PC-3 (cell line): ENCODE data around the gene USP25. TPM values are rescaled to one million over a fixed set of nuclear protein-coding genes. Genes with fewer than 3 reads are reported as not detected.
A peak's percentile ranks its signal among the peaks of the same experiment; 100 is the strongest.

ENCODE experiments used
- ATAC-seq: fragments of 200-7000 bp; cut with Tn5 transposase; 2 replicates; pipeline ENCODE4 v1.9.1; 2020; ENCODE audit warnings: mild to moderate bottlenecking, moderate library complexity
- BruUV-seq: library from RNA; stranded (reverse); fragments of 400-500 nt; replicated peaks from 2 replicates; lab custom pipeline; 2021; lab: Mats Ljungman, UMichigan
- CTCF ChIA-PET: fragments of 300-600 bp; sonication (Branson Sonifier 250); formaldehyde crosslinking; loops from one replicate; lab custom pipeline; 2022; ENCODE audit warnings: antibody characterized with exemption; lab: Charles Lee
- POLR2A ChIA-PET: fragments of 300-600 bp; sonication (Branson Sonifier 250); formaldehyde crosslinking; loops from one replicate; lab custom pipeline; 2022; ENCODE audit warnings: antibody characterized with exemption; ENCODE audit not compliant: unreplicated experiment; lab: Charles Lee
- DNase-seq: peaks from one replicate; pipeline ENCODE4 v3.0.0-alpha.2; 2015
- H2AFZ ChIP-seq: fragments of 300-600 bp; sonication (generic); 2 replicates; pipeline ENCODE4 v1.6.0; 2016; ENCODE audit warnings: antibody characterized with exemption, low read length
- H3F3A ChIP-seq: fragments of 300-600 bp; sonication (generic); one replicate; pipeline ENCODE4 v1.6.0; 2017; ENCODE audit warnings: antibody characterized with exemption, low read length, control low read depth, mild to moderate bottlenecking; ENCODE audit not compliant: unreplicated experiment
- H3K27ac ChIP-seq: fragments of 300-600 bp; sonication (generic); 2 replicates; pipeline ENCODE4 v1.5.1; 2016; ENCODE audit warnings: mild to moderate bottlenecking, low read length
- H3K27me3 ChIP-seq: fragments of 300-600 bp; sonication (generic); 2 replicates; pipeline ENCODE4 v1.6.1; 2016; ENCODE audit warnings: low read length, mixed read lengths
- H3K36me3 ChIP-seq: fragments of 300-600 bp; sonication (generic); 2 replicates; pipeline ENCODE4 v1.6.1; 2016; ENCODE audit warnings: low read depth, mixed run types, low read length, mixed read lengths
- H3K4me1 ChIP-seq: fragments of 300-600 bp; sonication (generic); 2 replicates; pipeline ENCODE4 v1.5.1; 2016; ENCODE audit warnings: low read length; ENCODE audit not compliant: insufficient read depth
- H3K4me2 ChIP-seq: fragments of 300-600 bp; sonication (generic); 2 replicates; pipeline ENCODE4 v1.6.0; 2016; ENCODE audit warnings: low read length
- H3K4me3 ChIP-seq: fragments of 300-600 bp; sonication (generic); 2 replicates; pipeline ENCODE4 v1.5.1; 2016; ENCODE audit warnings: mild to moderate bottlenecking, low read length, mixed read lengths
- H3K79me2 ChIP-seq: fragments of 300-600 bp; sonication (generic); 2 replicates; pipeline ENCODE4 v1.6.1; 2017; ENCODE audit warnings: low read length, mixed read lengths
- H3K9ac ChIP-seq: fragments of 300-600 bp; sonication (generic); 2 replicates; pipeline ENCODE4 v1.6.0; 2016; ENCODE audit warnings: mild to moderate bottlenecking, low read length
- H3K9me2 ChIP-seq: fragments of 300-600 bp; sonication (generic); replicated peaks from 2 replicates; pipeline ENCODE4 v1.6.1; 2016; ENCODE audit warnings: mixed run types, low read length, mixed read lengths
- H3K9me3 ChIP-seq: fragments of 300-600 bp; sonication (generic); 2 replicates; pipeline ENCODE4 v1.6.1; 2016; ENCODE audit warnings: low read length, mixed read lengths
- H4K20me1 ChIP-seq: fragments of 300-600 bp; sonication (generic); 2 replicates; pipeline ENCODE4 v1.6.1; 2016; ENCODE audit warnings: low read length, mixed read lengths
- CTCF ChIP-seq: fragments of 300-600 bp; sonication (generic); conservative IDR thresholded peaks from 2 replicates; pipeline ENCODE4 v1.5.1; 2017; ENCODE audit warnings: antibody characterized with exemption, low read depth, mild to moderate bottlenecking, low read length
- EZH2 ChIP-seq: fragments of 300-600 bp; sonication (generic); IDR thresholded peaks from one replicate; pipeline ENCODE4 v1.6.1; 2017; ENCODE audit warnings: antibody characterized with exemption, mild to moderate bottlenecking, low read length; ENCODE audit not compliant: unreplicated experiment
- EZH2phosphoT487 ChIP-seq: fragments of 300-600 bp; sonication (generic); IDR thresholded peaks from 2 replicates; pipeline ENCODE4 v1.6.1; 2018; ENCODE audit warnings: mild to moderate bottlenecking, antibody characterized with exemption, low read length, borderline replicate concordance
- intact Hi-C: fragments of 100-400 bp; cut with micrococcal nuclease; formaldehyde crosslinking; loops from 2 replicates; pipeline ENCODE4 v1.9.0; 2023
- total RNA-seq: library from RNA; depleted of rRNA; stranded (reverse); fragments of >200 nt; gene quantifications from 2 replicates; pipeline ENCODE4 v1.2.3, GENCODE V29; 2014

USP25 gene
- total RNA-seq, 1 experiment from 2014 or later = 54.4 TPM

GRCh38 chr21:15764878-15765277 lies 35.1 kb downstream of the USP25 start:
- H4K20me1 ChIP-seq = peaks cover 15% of the 10 kb centered on the region
- ChIA-PET POLR2A (no interaction called here), CTCF (no interaction called here)
- no peak overlapping the region for H3K27ac ChIP-seq
- H2AFZ ChIP-seq = no peak overlapping the region
- H3K9me2 ChIP-seq = no peaks in the 10 kb centered on the region
- no peaks in the 10 kb centered on the region for H3F3A ChIP-seq
- peaks cover 88% of the 10 kb centered on the region for H3K79me2 ChIP-seq
- DNase-seq = no peak
- H3K27me3 ChIP-seq = no peaks in the 10 kb centered on the region
- no peak overlapping the region for H3K4me3 ChIP-seq
- peaks cover 3% of the 10 kb centered on the region; the same call in 1 of the 2 replicates for H3K36me3 ChIP-seq
- H3K4me1 ChIP-seq = peaks cover 11% of the 10 kb centered on the region
- no peak for TF ChIP-seq EZH2
- no peak for TF ChIP-seq CTCF
- TF ChIP-seq EZH2phosphoT487 = no peak
- no TSS peak for BruUV-seq
- intact Hi-C loops = no loop called here
- no peak overlapping the region for H3K4me2 ChIP-seq
- ATAC-seq = no peak
- no peaks in the 10 kb centered on the region for H3K9me3 ChIP-seq
- H3K9ac ChIP-seq = no peak overlapping the region

- no peak overlapping the region for H3K27ac ChIP-seq
- no peaks in the 10 kb centered on the region for H3K27me3 ChIP-seq
- no peak overlapping the region for H3K4me2 ChIP-seq
- CTCF ChIA-PET = no interaction called here
- H2AFZ ChIP-seq = no peak overlapping the region
- BruUV-seq = no TSS peak
- no peaks in the 10 kb centered on the region for H3K9me2 ChIP-seq
- H3F3A ChIP-seq = no peaks in the 10 kb centered on the region
- H3K9me3 ChIP-seq = no peaks in the 10 kb centered on the region
- POLR2A ChIA-PET = no interaction called here
- ATAC-seq = no peak
- TF ChIP-seq CTCF (no peak), EZH2 (no peak), EZH2phosphoT487 (no peak)
- peaks cover 3% of the 10 kb centered on the region; the same call in 1 of the 2 replicates for H3K36me3 ChIP-seq
- peaks cover 88% of the 10 kb centered on the region for H3K79me2 ChIP-seq
- H3K4me3 ChIP-seq = no peak overlapping the region
- DNase-seq = no peak
- no peaks in the 10 kb centered on the region; the same call in 1 of the 2 replicates for H4K20me1 ChIP-seq
- intact Hi-C loops = no loop called here
- peaks cover 11% of the 10 kb centered on the region for H3K4me1 ChIP-seq
- no peak overlapping the region for H3K9ac ChIP-seq
Measured at GRCh38 chr21:15766952-15767603, 37.3 kb downstream of the USP25 start.

DNA sequence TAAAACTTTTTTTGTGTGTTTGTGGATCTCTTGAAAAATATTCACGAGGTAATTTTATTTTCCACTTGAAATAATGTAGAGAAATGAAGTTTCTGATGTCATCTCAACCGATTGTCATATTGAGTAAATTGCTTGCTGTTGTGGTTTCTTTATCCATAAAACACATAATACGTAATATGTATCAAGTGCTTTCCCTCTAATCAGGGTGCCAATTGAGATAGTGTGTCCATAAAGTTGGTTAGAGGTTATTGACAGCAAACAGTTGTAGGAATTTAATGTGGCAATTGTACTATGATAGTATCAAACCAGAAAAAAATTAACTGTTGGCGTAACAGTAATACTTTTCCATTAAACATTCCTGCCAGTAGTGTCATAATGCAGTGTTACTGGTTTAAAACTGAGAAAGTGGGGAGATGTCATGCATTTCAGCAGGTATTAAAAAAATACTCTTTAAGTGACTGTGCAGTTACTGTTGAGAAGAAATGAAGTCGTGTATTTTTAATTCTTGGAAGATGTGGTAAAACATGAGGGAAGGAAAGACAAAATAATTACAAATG lies 38.3 kb downstream of the USP25 start:
- no TSS peak for BruUV-seq
- no peaks in the 10 kb centered on the region; the same call in 1 of the 2 replicates for H4K20me1 ChIP-seq
- no peak overlapping the region for H3K4me3 ChIP-seq
- peak; percentile 43 for DNase-seq
- no peak overlapping the region for H3K4me2 ChIP-seq
- H3K9ac ChIP-seq = no peak overlapping the region
- ChIA-PET CTCF (no interaction called here), POLR2A (no interaction called here)
- no peak overlapping the region for H2AFZ ChIP-seq
- H3K27me3 ChIP-seq = no peaks in the 10 kb centered on the region
- H3K27ac ChIP-seq = no peak overlapping the region
- peaks cover 11% of the 10 kb centered on the region for H3K4me1 ChIP-seq
- H3K9me2 ChIP-seq = no peaks in the 10 kb centered on the region
- peaks cover 88% of the 10 kb centered on the region for H3K79me2 ChIP-seq
- H3K36me3 ChIP-seq = peaks cover 5% of the 10 kb centered on the region
- TF ChIP-seq CTCF (no peak), EZH2 (no peak), EZH2phosphoT487 (no peak)
- no peaks in the 10 kb centered on the region for H3K9me3 ChIP-seq
- H3F3A ChIP-seq = no peaks in the 10 kb centered on the region
- ATAC-seq = no peak
- intact Hi-C loops = no loop called here
